ENCODE results near the gene EPG5. TPM values are rescaled to one million over a fixed set of nuclear protein-coding genes. Genes with fewer than 3 reads are reported as not detected.

EPG5 gene
- total RNA-seq, 1 donor from 2014 or later, result 9.8 TPM

- intact Hi-C loops (cut with DNase I), result no loop called here
- TF ChIP-seq, protein P1, sequence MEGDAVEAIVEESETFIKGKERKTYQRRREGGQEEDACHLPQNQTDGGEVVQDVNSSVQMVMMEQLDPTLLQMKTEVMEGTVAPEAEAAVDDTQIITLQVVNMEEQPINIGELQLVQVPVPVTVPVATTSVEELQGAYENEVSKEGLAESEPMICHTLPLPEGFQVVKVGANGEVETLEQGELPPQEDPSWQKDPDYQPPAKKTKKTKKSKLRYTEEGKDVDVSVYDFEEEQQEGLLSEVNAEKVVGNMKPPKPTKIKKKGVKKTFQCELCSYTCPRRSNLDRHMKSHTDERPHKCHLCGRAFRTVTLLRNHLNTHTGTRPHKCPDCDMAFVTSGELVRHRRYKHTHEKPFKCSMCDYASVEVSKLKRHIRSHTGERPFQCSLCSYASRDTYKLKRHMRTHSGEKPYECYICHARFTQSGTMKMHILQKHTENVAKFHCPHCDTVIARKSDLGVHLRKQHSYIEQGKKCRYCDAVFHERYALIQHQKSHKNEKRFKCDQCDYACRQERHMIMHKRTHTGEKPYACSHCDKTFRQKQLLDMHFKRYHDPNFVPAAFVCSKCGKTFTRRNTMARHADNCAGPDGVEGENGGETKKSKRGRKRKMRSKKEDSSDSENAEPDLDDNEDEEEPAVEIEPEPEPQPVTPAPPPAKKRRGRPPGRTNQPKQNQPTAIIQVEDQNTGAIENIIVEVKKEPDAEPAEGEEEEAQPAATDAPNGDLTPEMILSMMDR (IDR thresholded peaks at IDR 0.05), result no peak
Measured at GRCh38 chr18:45874491-45875184, 92.5 kb downstream of the EPG5 start.

GRCh38 chr18:45871431-45872084 is 95.6 kb downstream of the EPG5 start:
- Histone ChIP-seq H3K27ac (no peak overlapping the region), H3K27me3 (no peaks in the 10 kb centered on the region), H3K36me3 (peaks cover 41 to 81% of the 10 kb centered on the region in 2 donors), H3K9me3 (no peaks in the 10 kb centered on the region), H3K4me3 (no peak overlapping the region), H3K4me1 (no peaks in the 10 kb centered on the region)
- intact Hi-C loops (cut with DNase I), result no loop called here
- TF ChIP-seq, protein P1 (IDR thresholded peaks at IDR 0.05), result no peak
- DNase-seq (ENCODE audit: low spot score in 2 of 2), result no peak

More at GRCh38 chr18:45874491-45875184, 92.5 kb downstream of the EPG5 start:
- no peaks in the 10 kb centered on the region for H3K27me3 ChIP-seq
- H3K4me1 ChIP-seq, result no peaks in the 10 kb centered on the region
- no peak overlapping the region for H3K27ac ChIP-seq
- no peak for DNase-seq (ENCODE audit: low spot score in 2 of 2)
- peaks cover 34 to 77% of the 10 kb centered on the region in 2 donors for H3K36me3 ChIP-seq
- H3K9me3 ChIP-seq, result no peaks in the 10 kb centered on the region
- no peak overlapping the region for H3K4me3 ChIP-seq

- TF ChIP-seq, protein P1 (IDR thresholded peaks at IDR 0.05), result no peak
- Histone ChIP-seq H3K27ac (no peak overlapping the region), H3K4me1 (no peaks in the 10 kb centered on the region), H3K27me3 (no peaks in the 10 kb centered on the region), H3K4me3 (no peak overlapping the region), H3K36me3 (peaks cover 41 to 83% of the 10 kb centered on the region in 2 donors), H3K9me3 (no peaks in the 10 kb centered on the region)
- intact Hi-C loops (cut with DNase I), result no loop called here
- no peak for DNase-seq (ENCODE audit: low spot score in 2 of 2)
Measured at GRCh38 chr18:45870419-45870818, 96.7 kb downstream of the EPG5 start.

DNA sequence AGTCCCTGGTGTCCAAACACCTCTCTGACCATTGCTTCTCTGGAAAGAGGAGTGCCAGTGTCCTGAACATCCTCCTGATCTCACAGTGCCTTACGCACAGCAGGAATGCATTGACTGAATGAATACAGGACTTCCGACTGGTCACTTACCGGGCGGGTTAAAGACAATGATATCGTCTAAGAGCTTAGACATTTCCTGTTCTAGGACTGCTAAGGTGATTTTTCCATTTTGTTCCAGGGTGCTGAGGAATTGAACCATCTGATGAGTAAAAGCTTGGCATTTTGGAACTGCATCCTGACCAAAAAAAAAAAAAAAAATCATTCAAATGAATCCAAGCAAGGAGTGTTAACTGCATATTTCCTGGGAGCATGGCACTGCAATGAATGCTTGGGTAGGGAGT is 101.7 kb downstream of the EPG5 start:
- no peak overlapping the region for H3K27ac ChIP-seq
- DNase-seq (ENCODE audit: low spot score in 2 of 2), result no peak
- no peaks in the 10 kb centered on the region for H3K4me1 ChIP-seq
- no peaks in the 10 kb centered on the region for H3K27me3 ChIP-seq
- no peaks in the 10 kb centered on the region for H3K9me3 ChIP-seq
- TF ChIP-seq, protein P1 (IDR thresholded peaks at IDR 0.05), result no peak
- no peak overlapping the region for H3K4me3 ChIP-seq
- H3K36me3 ChIP-seq, result peaks cover 44 to 72% of the 10 kb centered on the region in 2 donors
- intact Hi-C loops (cut with DNase I), result no loop called here

DNA sequence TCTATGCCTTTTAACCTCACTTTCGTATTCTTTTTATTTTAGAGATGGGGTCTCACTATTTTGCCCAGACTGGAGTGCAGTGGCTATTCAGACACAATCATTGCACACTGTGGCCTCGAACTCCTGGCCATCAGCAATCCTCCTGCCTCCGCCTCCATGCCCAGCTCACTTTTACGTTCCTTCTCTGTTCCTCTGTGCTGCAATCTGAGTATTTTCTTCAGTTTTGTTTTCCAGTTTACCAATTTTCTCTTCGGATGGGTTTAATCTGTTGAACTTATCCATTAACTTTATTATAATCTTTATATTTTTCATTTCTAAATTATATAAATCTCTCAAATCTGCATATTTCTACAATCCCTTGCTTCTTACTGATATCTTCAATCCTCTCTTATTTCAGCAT is 103.0 kb downstream of the EPG5 start:
- Histone ChIP-seq H3K4me3 (no peak overlapping the region), H3K4me1 (no peaks in the 10 kb centered on the region), H3K9me3 (no peaks in the 10 kb centered on the region), H3K27me3 (no peaks in the 10 kb centered on the region), H3K36me3 (peaks cover 50 to 73% of the 10 kb centered on the region in 2 donors), H3K27ac (no peak overlapping the region)
- TF ChIP-seq, protein P1 (IDR thresholded peaks at IDR 0.05), result no peak
- no peak for DNase-seq (ENCODE audit: low spot score in 2 of 2)
- intact Hi-C loops (cut with DNase I), result no loop called here
